ENCODE results near the gene VSIG10.
"Not testable (repeated sequence)": the region's sequence is repeated elsewhere in the genome, so short reads cannot be mapped to it uniquely, and the experiment has no call there.

The VSIG10 gene

DNA sequence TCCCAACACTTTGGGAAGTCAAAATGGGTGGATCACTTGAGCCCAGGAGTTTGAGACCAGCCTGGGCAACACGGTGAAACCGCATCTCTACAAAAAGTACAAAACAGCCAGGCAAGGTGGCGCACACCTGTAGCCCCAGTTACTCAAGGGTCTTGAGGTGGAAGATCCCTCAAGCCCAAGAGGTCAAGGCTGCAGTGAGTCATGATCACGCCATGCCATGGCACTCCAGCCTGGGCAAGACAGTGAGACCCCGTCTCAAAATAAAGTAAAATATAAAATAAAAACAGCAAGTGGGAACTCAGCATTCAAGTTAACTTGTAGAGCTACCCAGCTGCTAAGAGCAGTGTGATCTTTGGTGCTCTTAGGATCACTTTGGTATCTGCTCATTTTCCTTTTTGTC is 74.6 kb downstream of the VSIG10 start:
- no peak for ATAC-seq
- TF ChIP-seq ZFP30 (CRISPR knock-in tag; IDR thresholded peaks at IDR 0.05) (no peak), RARB (CRISPR knock-in tag; IDR thresholded peaks at IDR 0.05) (no peak)

DNA sequence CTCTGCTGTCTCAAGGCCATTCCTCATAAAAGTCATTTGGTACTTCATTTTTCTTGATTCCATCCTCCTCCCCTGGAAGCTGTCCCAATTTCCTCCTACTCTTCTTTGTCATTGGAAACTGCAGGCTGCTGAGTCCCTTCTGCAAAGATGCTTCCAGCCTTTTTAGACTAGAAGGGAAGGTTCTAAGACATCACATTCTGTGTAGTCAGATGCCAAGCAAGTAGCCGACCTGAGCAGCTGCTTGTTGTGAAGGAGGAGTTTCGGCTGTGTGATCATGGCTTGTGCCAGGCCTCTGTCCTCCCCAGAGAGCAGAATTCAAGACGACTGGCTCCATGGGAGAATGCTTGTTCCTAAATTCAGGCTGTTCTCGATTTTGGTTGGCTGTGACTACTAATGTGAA is 78.6 kb downstream of the VSIG10 start:
- no peak for ATAC-seq
- TF ChIP-seq RARB (CRISPR knock-in tag; IDR thresholded peaks at IDR 0.05) (no peak), ZNF565 (CRISPR knock-in tag; conservative IDR thresholded peaks at IDR 0.05; ENCODE audit: low read depth) (no peak), ESRRG (CRISPR knock-in tag; IDR thresholded peaks at IDR 0.05) (no peak), PPARA (CRISPR knock-in tag; IDR thresholded peaks at IDR 0.05; ENCODE audit: borderline replicate concordance) (no peak)
- TF ChIP-seq, protein P1, sequence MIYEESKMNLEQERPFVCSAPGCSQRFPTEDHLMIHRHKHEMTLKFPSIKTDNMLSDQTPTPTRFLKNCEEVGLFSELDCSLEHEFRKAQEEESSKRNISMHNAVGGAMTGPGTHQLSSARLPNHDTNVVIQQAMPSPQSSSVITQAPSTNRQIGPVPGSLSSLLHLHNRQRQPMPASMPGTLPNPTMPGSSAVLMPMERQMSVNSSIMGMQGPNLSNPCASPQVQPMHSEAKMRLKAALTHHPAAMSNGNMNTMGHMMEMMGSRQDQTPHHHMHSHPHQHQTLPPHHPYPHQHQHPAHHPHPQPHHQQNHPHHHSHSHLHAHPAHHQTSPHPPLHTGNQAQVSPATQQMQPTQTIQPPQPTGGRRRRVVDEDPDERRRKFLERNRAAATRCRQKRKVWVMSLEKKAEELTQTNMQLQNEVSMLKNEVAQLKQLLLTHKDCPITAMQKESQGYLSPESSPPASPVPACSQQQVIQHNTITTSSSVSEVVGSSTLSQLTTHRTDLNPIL (CRISPR knock-in tag; IDR thresholded peaks at IDR 0.05; ENCODE audit: low read depth), result no peak

DNA sequence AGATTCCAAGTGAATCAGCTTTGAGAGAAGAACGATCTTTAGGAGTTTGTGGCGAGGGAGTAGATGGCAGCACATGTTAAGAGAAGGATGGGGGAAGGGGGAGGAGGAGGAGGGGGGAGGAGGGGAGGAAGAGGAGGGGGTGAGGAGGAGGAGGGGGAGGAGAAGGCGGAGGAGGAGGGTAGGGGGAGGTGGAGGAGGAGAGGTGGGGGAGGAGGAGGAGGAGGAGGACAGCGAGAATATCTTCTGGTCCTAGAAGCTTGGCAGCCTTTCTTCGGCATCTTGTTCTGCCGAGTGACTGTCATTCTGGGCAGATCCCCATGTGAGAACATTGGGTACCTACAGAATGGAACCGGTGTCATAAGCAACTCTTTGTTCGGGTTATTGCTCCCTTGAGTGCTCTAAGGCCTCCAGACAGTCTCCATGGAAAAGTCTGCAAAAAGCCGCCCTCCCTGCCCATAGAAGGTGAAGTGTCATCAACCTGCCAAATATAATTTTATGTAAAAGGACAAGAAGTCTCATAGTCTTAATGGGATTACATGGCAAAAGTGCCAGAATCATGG is 80.4 kb downstream of the VSIG10 start:
- TF ChIP-seq ZFP30 (CRISPR knock-in tag; IDR thresholded peaks at IDR 0.05) (no peak), ZC3H10 (CRISPR knock-in tag; IDR thresholded peaks at IDR 0.05) (no peak), SNAI2 (CRISPR knock-in tag; IDR thresholded peaks at IDR 0.05) (no peak), ARNTL (CRISPR knock-in tag; IDR thresholded peaks at IDR 0.05; ENCODE audit: borderline replicate concordance, low read depth) (no peak)
- TF ChIP-seq, protein P1 (CRISPR knock-in tag; IDR thresholded peaks at IDR 0.05; ENCODE audit: low read depth), result no peak
- no peak for ATAC-seq

DNA sequence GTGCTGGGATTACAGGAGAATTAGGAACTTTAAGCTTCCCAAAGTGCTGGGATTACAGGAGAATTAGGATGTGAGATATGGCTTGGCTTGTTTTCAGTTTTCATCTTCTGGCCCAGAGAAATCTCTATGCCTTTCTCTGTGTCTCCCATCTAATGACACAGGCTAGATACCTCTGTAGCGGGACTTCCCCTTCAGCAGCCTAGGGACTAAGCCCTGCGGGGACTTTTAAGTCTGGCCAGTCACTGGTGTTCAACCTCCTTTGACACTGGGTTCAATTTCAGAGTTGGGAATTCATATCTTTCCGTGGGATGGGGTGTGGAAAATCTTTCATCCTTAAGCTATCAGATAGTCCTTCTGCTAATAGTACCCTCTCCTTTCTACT is 81.1 kb downstream of the VSIG10 start:
- ATAC-seq, result no peak
- TF ChIP-seq ISL1 (CRISPR knock-in tag; IDR thresholded peaks at IDR 0.05) (no peak), CSDC2 (CRISPR knock-in tag; IDR thresholded peaks at IDR 0.05) (no peak)

DNA sequence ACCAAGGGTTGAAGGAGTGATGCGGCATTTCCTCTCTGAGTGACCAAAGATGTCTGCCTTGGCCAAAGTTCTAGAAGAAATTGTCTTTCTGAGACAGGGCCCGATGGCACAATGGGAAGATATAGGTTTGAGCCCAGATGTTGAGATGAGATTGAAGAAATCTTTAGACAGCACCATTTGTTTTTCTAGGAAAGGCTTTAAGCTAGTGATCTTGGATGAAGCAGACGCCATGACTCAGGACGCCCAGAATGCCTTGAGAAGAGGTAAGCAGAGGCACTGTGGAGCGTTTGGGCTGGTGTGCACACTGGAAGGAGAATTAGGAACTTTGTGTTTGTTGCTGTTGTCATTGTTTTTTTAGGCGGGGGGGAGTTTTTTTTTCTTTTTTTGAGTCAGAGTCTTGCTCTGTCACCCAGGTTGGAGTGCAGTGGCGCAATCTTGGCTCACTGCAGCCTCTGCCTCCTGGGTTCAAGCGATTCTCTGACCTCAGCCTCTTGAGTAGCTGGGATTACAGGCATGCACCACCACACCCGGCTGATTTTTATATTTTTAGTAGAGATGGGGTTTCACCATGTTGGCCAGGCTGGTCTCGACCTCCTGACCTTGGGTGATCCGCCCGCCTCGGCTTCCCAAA is 81.6 kb downstream of the VSIG10 start:
- not testable (repeated sequence) for ATAC-seq

DNA sequence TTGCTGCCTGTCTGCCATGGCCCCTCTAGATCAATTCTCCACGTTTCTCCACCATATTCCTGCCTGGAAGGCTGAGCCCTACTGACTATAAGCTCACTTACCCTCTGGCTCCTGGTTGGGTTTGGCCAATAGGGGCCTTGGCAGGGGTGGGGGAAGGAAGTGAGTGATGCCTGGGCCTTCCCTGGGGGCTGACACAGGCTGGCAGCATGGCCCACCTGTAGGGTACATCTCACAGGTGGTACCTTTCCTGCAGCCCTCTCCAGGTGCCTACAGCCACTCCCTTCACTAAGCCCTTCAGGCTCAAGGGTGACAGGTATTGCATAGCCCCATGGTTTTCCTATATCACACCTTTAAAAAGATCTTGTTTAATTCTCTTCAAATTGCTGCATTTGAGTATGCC is 83.8 kb downstream of the VSIG10 start:
- ATAC-seq, result no peak
- TF ChIP-seq RARB (CRISPR knock-in tag; IDR thresholded peaks at IDR 0.05), result no peak
- no peak for TF ChIP-seq ZFP30 (CRISPR knock-in tag; IDR thresholded peaks at IDR 0.05)
- TF ChIP-seq, protein P2, sequence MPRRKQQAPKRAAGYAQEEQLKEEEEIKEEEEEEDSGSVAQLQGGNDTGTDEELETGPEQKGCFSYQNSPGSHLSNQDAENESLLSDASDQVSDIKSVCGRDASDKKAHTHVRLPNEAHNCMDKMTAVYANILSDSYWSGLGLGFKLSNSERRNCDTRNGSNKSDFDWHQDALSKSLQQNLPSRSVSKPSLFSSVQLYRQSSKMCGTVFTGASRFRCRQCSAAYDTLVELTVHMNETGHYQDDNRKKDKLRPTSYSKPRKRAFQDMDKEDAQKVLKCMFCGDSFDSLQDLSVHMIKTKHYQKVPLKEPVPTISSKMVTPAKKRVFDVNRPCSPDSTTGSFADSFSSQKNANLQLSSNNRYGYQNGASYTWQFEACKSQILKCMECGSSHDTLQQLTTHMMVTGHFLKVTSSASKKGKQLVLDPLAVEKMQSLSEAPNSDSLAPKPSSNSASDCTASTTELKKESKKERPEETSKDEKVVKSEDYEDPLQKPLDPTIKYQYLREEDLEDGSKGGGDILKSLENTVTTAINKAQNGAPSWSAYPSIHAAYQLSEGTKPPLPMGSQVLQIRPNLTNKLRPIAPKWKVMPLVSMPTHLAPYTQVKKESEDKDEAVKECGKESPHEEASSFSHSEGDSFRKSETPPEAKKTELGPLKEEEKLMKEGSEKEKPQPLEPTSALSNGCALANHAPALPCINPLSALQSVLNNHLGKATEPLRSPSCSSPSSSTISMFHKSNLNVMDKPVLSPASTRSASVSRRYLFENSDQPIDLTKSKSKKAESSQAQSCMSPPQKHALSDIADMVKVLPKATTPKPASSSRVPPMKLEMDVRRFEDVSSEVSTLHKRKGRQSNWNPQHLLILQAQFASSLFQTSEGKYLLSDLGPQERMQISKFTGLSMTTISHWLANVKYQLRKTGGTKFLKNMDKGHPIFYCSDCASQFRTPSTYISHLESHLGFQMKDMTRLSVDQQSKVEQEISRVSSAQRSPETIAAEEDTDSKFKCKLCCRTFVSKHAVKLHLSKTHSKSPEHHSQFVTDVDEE (CRISPR knock-in tag; IDR thresholded peaks at IDR 0.05), result no peak
- no peak for TF ChIP-seq TOX (CRISPR knock-in tag; IDR thresholded peaks at IDR 0.05; ENCODE audit: borderline replicate concordance)

DNA sequence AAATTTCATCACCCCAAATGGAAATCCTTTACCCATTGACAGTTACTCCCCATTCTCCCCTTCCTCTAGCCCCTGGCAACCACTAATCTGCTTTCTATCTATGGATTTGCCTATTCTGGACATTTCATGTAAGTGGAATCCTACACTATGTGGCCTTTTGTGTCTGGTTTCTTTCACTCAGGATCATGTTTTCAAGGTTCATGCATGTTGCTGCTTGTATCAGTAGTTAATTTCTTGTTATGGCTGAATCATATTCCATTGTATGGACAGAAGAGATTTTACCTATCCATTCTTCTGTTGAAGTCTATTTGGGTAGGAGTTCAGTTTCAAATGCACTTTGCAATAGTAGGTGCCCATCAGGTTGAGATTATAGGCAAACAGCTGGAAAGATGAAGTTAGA is 85.9 kb downstream of the VSIG10 start:
- TF ChIP-seq ZFP3 (CRISPR knock-in tag; IDR thresholded peaks at IDR 0.05) (no peak), GLIS3 (CRISPR knock-in tag; IDR thresholded peaks at IDR 0.05) (no peak)
- no peak for ATAC-seq
